HEK293 (cell line): ENCODE data around the gene SRSF2.
A peak's percentile ranks its signal among the peaks of the same experiment; 100 is the strongest.

Experiments used
- BCL6B ChIP-seq: fragments of 450-650 bp; formaldehyde crosslinking; IDR thresholded peaks from 2 replicates; pipeline ENCODE4 v1.5.1; 2017; ENCODE audit warnings: missing biosample characterization, missing genetic modification characterization
- FEZF1 ChIP-seq: fragments of 450-650 bp; formaldehyde crosslinking; IDR thresholded peaks from 2 replicates; pipeline ENCODE4 v1.5.1; 2016; ENCODE audit warnings: missing biosample characterization, missing genetic modification characterization
- GLI2 ChIP-seq: fragments of 450-650 bp; formaldehyde crosslinking; IDR thresholded peaks from 2 replicates; pipeline ENCODE4; 2017; ENCODE audit warnings: missing biosample characterization, missing genetic modification characterization, low read depth, borderline replicate concordance
- GLIS2 ChIP-seq: fragments of 450-650 bp; formaldehyde crosslinking; IDR thresholded peaks from 2 replicates; pipeline ENCODE4 v1.5.1; 2016; ENCODE audit warnings: missing biosample characterization, missing genetic modification characterization
- HOXA7 ChIP-seq: sonication (generic); formaldehyde crosslinking; IDR thresholded peaks from 2 replicates; pipeline ENCODE4 v1.8.1; 2022; ENCODE audit warnings: missing genetic modification reagents, borderline replicate concordance
- HOXD13 ChIP-seq: sonication (generic); formaldehyde crosslinking; IDR thresholded peaks from 2 replicates; pipeline ENCODE4 v1.8.0; 2022; ENCODE audit warnings: missing genetic modification reagents, borderline replicate concordance
- IKZF3 ChIP-seq: fragments of 450-650 bp; IDR thresholded peaks from 2 replicates; pipeline ENCODE4 v1.5.0; 2018; ENCODE audit warnings: missing biosample characterization, mild to moderate bottlenecking, missing genetic modification characterization, moderate library complexity
- MEIS1 ChIP-seq: sonication (generic); formaldehyde crosslinking; IDR thresholded peaks from 2 replicates; pipeline ENCODE4 v1.8.1; 2022; ENCODE audit warnings: missing genetic modification reagents, mild to moderate bottlenecking, borderline replicate concordance
- SALL2 ChIP-seq: fragments of 450-650 bp; formaldehyde crosslinking; IDR thresholded peaks from 2 replicates; pipeline ENCODE4 v1.5.0; 2017; ENCODE audit warnings: missing biosample characterization, mild to moderate bottlenecking, missing genetic modification characterization, borderline replicate concordance
- ZBTB10 ChIP-seq: fragments of 450-650 bp; formaldehyde crosslinking; IDR thresholded peaks from 2 replicates; pipeline ENCODE4 v1.5.1; 2016; ENCODE audit warnings: missing biosample characterization, missing genetic modification characterization
- ZFHX2 ChIP-seq: fragments of 450-650 bp; formaldehyde crosslinking; conservative IDR thresholded peaks from 2 replicates; pipeline ENCODE4 v1.5.1; 2016; ENCODE audit warnings: missing biosample characterization, missing genetic modification characterization
- ZNF157 ChIP-seq: fragments of 450-650 bp; formaldehyde crosslinking; IDR thresholded peaks from 2 replicates; pipeline ENCODE4 v1.5.1; 2016; ENCODE audit warnings: missing biosample characterization, missing genetic modification characterization
- ZNF280D ChIP-seq: fragments of 450-650 bp; formaldehyde crosslinking; IDR thresholded peaks from 2 replicates; pipeline ENCODE4 v1.5.1; 2016; ENCODE audit warnings: missing biosample characterization, missing genetic modification characterization
- ZNF433 ChIP-seq: fragments of 450-650 bp; formaldehyde crosslinking; IDR thresholded peaks from 2 replicates; pipeline ENCODE4 v1.5.1; 2016; ENCODE audit warnings: missing biosample characterization, missing genetic modification characterization, low read depth
- ZNF48 ChIP-seq: fragments of 450-650 bp; formaldehyde crosslinking; IDR thresholded peaks from 2 replicates; pipeline ENCODE4 v1.5.1; 2016; ENCODE audit warnings: missing biosample characterization, missing genetic modification characterization
- ZNF518A ChIP-seq: fragments of 450-650 bp; formaldehyde crosslinking; conservative IDR thresholded peaks from 2 replicates; pipeline ENCODE4 v1.5.1; 2016; ENCODE audit warnings: low read depth, missing biosample characterization, missing genetic modification characterization
- ZNF555 ChIP-seq: fragments of 450-650 bp; formaldehyde crosslinking; conservative IDR thresholded peaks from 2 replicates; pipeline ENCODE4 v1.5.1; 2017; ENCODE audit warnings: missing biosample characterization, mild to moderate bottlenecking, missing genetic modification characterization, inconsistent platforms
- ZNF558 ChIP-seq: fragments of 450-650 bp; formaldehyde crosslinking; IDR thresholded peaks from 2 replicates; pipeline ENCODE4 v1.5.1; 2016; ENCODE audit warnings: missing biosample characterization, missing genetic modification characterization
- ZNF610 ChIP-seq: fragments of 450-650 bp; formaldehyde crosslinking; IDR thresholded peaks from 2 replicates; pipeline ENCODE4 v1.5.1; 2016; ENCODE audit warnings: missing biosample characterization, missing genetic modification characterization, borderline replicate concordance
- ZNF626 ChIP-seq: fragments of 450-650 bp; sonication (Bioruptor Pico); formaldehyde crosslinking; IDR thresholded peaks from 2 replicates; pipeline ENCODE4 v1.5.1; 2018; ENCODE audit warnings: missing biosample characterization, missing genetic modification characterization, inconsistent platforms
- ZNF76 ChIP-seq: fragments of 450-650 bp; formaldehyde crosslinking; IDR thresholded peaks from 2 replicates; pipeline ENCODE4; 2016; ENCODE audit warnings: low read depth, missing biosample characterization, missing genetic modification characterization, borderline replicate concordance
- ZNF830 ChIP-seq: fragments of 450-650 bp; IDR thresholded peaks from 2 replicates; pipeline ENCODE4 v1.5.0; 2018; ENCODE audit warnings: missing biosample characterization, missing genetic modification characterization, low read depth, mild to moderate bottlenecking, moderate library complexity
- ZSCAN23 ChIP-seq: fragments of 450-650 bp; formaldehyde crosslinking; IDR thresholded peaks from 2 replicates; pipeline ENCODE4 v1.5.1; 2016; ENCODE audit warnings: missing biosample characterization, missing genetic modification characterization

SRSF2 gene

GRCh38 chr17:76697702-76698465, 39.2 kb downstream of the SRSF2 start (continued):
- TF ChIP-seq ZBTB10 (no peak), IKZF3 (tag by site-specific recombination) (peak; percentile 93), ZNF518A (tag by site-specific recombination) (no peak), ZFHX2 (no peak), ZNF555 (tag by site-specific recombination) (no peak), BCL6B (tag by site-specific recombination) (no peak), ZNF48 (no peak), GLIS2 (tag by site-specific recombination) (peak; percentile 66), ZNF610 (tag by site-specific recombination) (peak; percentile 90), ZNF626 (tag by site-specific recombination) (no peak), ZNF558 (no peak), ZNF433 (tag by site-specific recombination) (no peak), SALL2 (tag by site-specific recombination) (no peak), ZNF76 (tag by site-specific recombination) (no peak), ZSCAN23 (tag by site-specific recombination) (peak; percentile 86; the same call in 1 of the 2 replicates), GLI2 (no peak; the same call in 1 of the 2 replicates), HOXD13 (CRISPR knock-in tag) (no peak), ZNF157 (tag by site-specific recombination) (no peak; the same call in 1 of the 2 replicates), MEIS1 (no peak), ZNF280D (tag by site-specific recombination) (no peak), HOXA7 (CRISPR knock-in tag) (no peak), FEZF1 (tag by site-specific recombination) (peak; percentile 81), ZNF830 (tag by site-specific recombination) (no peak)
